K562 (cell line): ENCODE data around the gene USP49. TPM values are rescaled to one million over a fixed set of nuclear protein-coding genes. Genes with fewer than 3 reads are reported as not detected.

ENCODE experiments used
- ADNP ChIP-seq: fragments of 200-800 bp; sonication (Bioruptor generic); IDR thresholded peaks from 2 replicates; pipeline ENCODE4 v1.6.1; 2016; ENCODE audit warnings: missing genetic modification characterization, missing compliant biosample characterization
- DIDO1 ChIP-seq: fragments of 450-650 bp; IDR thresholded peaks from 2 replicates; pipeline ENCODE4 v1.6.1; 2016; ENCODE audit warnings: low read depth, missing biosample characterization, missing genetic modification characterization
- GTF2A2 ChIP-seq: IDR thresholded peaks from 2 replicates; pipeline ENCODE4 v1.6.1; 2016; ENCODE audit warnings: mild to moderate bottlenecking, missing genetic modification characterization, missing compliant biosample characterization
- HDAC8 ChIP-seq: fragments of 450-650 bp; IDR thresholded peaks from 2 replicates; pipeline ENCODE4 v1.6.1; 2016; ENCODE audit warnings: mild to moderate bottlenecking, missing genetic modification characterization, moderate library complexity, missing compliant biosample characterization
- LCOR ChIP-seq: sonication (generic); formaldehyde crosslinking; IDR thresholded peaks from 2 replicates; pipeline ENCODE4 v1.8.0; 2022; ENCODE audit warnings: mild to moderate bottlenecking, missing genetic modification reagents
- NCOA6 ChIP-seq: fragments of 450-650 bp; IDR thresholded peaks from 2 replicates; pipeline ENCODE4 v1.6.1; 2017; ENCODE audit warnings: mild to moderate bottlenecking
- PCBP1 ChIP-seq: fragments of 200-400 bp; formaldehyde crosslinking; IDR thresholded peaks from 2 replicates; pipeline ENCODE4 v1.6.1; 2018; ENCODE audit warnings: mild to moderate bottlenecking, low read depth, low read length; ENCODE audit not compliant: poor library complexity, severe bottlenecking
- RB1 ChIP-seq: fragments of 450-650 bp; IDR thresholded peaks from 2 replicates; pipeline ENCODE4 v1.6.1; 2017; ENCODE audit warnings: low read depth, mild to moderate bottlenecking
- ZEB2 ChIP-seq: fragments of 450-650 bp; IDR thresholded peaks from 2 replicates; pipeline ENCODE4 v1.6.1; 2016
- ZNF311 ChIP-seq: fragments of 250-450 bp; sonication (Bioruptor Pico); IDR thresholded peaks from 2 replicates; pipeline ENCODE4 v1.4.0; 2020; ENCODE audit warnings: mild to moderate bottlenecking, moderate library complexity
- polyA plus RNA-seq, 8 experiments: library from polyadenylated mRNA; depleted of rRNA in 4 of 8; stranded (reverse) in 5 of 8; unstranded in 3 of 8; fragments of >200 nt; fragmentation: Nextera tagmentation in 2 of 8; fragmentation: Illumina TruSeq in 1 of 8; extraction: Ambion mirVana in 2 of 8; extraction: Trizol in 1 of 8; gene quantifications; 2 replicates each; pipeline versions ENCODE4 v1.2.1 to v1.2.3, GENCODE V29; 2011 to 2014; ENCODE audit warnings: inconsistent platforms in 1 of 8, missing spikeins in 1 of 8
- total RNA-seq, 7 experiments: library from RNA; depleted of rRNA in 6 of 7; stranded (reverse); fragments of >200 nt in 6 of 7; fragmentation: Illumina TruSeq in 2 of 7; extraction: Trizol in 2 of 7; gene quantifications; 2 replicates each; pipeline versions ENCODE4 v1.2.1 to v1.2.3, GENCODE V29; 2011 to 2021; ENCODE audit warnings: low replicate concordance in 1 of 7
- TF ChIP-seq, protein P1 (sequence below): sonication (generic); formaldehyde crosslinking; IDR thresholded peaks from 2 replicates; pipeline ENCODE4 v1.8.1; 2022; ENCODE audit warnings: missing genetic modification reagents
- TF ChIP-seq, protein P2 (sequence below): fragments of 250-450 bp; sonication (Bioruptor Pico); IDR thresholded peaks from 2 replicates; pipeline ENCODE4 v1.8.0; 2022; ENCODE audit warnings: moderate library complexity, mild to moderate bottlenecking, inconsistent platforms
- TF ChIP-seq, protein P3 (sequence below): fragments of 450-650 bp; IDR thresholded peaks from 2 replicates; pipeline ENCODE4 v1.6.1; 2016; ENCODE audit warnings: mild to moderate bottlenecking

The USP49 gene
- total and polyA plus RNA-seq, 9 of the 15 experiments (the other 6 are each of a cell fraction or from before 2014, with no cell fraction given) = 1.0 to 9.9 (median 6.5) TPM

DNA sequence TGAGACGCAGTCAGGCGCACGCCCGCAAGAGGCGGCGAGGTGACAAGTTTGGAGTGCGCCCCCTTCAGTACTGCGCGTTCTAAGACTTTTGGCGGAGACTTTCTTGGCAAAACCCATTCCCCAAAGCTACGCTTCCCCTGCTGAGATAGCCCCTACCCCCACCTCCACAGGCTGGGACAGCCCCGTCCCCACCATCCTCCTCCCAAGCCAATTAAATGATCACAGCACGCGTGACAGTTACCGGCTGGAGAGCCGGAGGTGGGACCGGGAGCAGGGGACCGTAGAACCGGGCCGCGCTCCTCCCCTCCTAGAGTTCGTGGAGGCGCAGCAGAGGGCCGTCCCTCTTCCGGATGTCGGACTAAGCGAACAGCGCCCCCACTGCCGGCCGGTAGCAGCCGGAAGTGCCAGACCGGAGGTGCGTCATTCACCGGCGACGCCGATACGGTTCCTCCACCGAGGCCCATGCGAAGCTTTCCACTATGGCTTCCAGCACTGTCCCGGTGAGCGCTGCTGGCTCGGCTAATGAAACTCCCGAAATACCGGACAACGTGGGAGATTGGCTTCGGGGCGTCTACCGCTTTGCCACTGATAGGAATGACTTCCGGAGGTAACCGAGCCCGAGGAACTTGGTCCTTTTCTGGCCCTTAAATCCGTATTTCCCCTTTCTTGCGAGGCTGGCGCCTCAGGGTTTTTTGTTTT, 107.8 kb downstream of the USP49 start, which contains the start of gene TOMM6 (continued):
- TF ChIP-seq ZEB2 (no peak; the same call in 1 of the 2 replicates), ZNF311 (no peak), NCOA6 (no peak), ADNP (tag) (no peak), DIDO1 (peak; percentile 88), RB1 (peak; percentile 89), GTF2A2 (tag) (no peak), LCOR (CRISPR knock-in tag) (peak; percentile 89), PCBP1 (peak; percentile 64), HDAC8 (no peak)
- TF ChIP-seq, protein P1, sequence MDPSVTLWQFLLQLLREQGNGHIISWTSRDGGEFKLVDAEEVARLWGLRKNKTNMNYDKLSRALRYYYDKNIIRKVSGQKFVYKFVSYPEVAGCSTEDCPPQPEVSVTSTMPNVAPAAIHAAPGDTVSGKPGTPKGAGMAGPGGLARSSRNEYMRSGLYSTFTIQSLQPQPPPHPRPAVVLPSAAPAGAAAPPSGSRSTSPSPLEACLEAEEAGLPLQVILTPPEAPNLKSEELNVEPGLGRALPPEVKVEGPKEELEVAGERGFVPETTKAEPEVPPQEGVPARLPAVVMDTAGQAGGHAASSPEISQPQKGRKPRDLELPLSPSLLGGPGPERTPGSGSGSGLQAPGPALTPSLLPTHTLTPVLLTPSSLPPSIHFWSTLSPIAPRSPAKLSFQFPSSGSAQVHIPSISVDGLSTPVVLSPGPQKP = no peak
- TF ChIP-seq, protein P2, sequence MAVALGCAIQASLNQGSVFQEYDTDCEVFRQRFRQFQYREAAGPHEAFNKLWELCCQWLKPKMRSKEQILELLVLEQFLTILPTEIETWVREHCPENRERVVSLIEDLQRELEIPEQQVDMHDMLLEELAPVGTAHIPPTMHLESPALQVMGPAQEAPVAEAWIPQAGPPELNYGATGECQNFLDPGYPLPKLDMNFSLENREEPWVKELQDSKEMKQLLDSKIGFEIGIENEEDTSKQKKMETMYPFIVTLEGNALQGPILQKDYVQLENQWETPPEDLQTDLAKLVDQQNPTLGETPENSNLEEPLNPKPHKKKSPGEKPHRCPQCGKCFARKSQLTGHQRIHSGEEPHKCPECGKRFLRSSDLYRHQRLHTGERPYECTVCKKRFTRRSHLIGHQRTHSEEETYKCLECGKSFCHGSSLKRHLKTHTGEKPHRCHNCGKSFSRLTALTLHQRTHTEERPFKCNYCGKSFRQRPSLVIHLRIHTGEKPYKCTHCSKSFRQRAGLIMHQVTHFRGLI = no peak
- TF ChIP-seq, protein P3, sequence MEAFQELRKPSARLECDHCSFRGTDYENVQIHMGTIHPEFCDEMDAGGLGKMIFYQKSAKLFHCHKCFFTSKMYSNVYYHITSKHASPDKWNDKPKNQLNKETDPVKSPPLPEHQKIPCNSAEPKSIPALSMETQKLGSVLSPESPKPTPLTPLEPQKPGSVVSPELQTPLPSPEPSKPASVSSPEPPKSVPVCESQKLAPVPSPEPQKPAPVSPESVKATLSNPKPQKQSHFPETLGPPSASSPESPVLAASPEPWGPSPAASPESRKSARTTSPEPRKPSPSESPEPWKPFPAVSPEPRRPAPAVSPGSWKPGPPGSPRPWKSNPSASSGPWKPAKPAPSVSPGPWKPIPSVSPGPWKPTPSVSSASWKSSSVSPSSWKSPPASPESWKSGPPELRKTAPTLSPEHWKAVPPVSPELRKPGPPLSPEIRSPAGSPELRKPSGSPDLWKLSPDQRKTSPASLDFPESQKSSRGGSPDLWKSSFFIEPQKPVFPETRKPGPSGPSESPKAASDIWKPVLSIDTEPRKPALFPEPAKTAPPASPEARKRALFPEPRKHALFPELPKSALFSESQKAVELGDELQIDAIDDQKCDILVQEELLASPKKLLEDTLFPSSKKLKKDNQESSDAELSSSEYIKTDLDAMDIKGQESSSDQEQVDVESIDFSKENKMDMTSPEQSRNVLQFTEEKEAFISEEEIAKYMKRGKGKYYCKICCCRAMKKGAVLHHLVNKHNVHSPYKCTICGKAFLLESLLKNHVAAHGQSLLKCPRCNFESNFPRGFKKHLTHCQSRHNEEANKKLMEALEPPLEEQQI = peak; percentile 75; the same call in 1 of the 2 replicates
